ENCODE data around the gene ZNF385C.

- TF ChIP-seq EZH2 (IDR thresholded peaks at IDR 0.05) (no peak), POLR2AphosphoS5 (IDR thresholded peaks at IDR 0.05; ENCODE audit: borderline replicate concordance, low read depth, low read length) (no peak)
These were observed 1.7 kb downstream of the ZNF385C start for GRCh38 chr17:42096360-42097111.
